ENCODE measurements around the gene KLHL14.

The KLHL14 gene

DNA sequence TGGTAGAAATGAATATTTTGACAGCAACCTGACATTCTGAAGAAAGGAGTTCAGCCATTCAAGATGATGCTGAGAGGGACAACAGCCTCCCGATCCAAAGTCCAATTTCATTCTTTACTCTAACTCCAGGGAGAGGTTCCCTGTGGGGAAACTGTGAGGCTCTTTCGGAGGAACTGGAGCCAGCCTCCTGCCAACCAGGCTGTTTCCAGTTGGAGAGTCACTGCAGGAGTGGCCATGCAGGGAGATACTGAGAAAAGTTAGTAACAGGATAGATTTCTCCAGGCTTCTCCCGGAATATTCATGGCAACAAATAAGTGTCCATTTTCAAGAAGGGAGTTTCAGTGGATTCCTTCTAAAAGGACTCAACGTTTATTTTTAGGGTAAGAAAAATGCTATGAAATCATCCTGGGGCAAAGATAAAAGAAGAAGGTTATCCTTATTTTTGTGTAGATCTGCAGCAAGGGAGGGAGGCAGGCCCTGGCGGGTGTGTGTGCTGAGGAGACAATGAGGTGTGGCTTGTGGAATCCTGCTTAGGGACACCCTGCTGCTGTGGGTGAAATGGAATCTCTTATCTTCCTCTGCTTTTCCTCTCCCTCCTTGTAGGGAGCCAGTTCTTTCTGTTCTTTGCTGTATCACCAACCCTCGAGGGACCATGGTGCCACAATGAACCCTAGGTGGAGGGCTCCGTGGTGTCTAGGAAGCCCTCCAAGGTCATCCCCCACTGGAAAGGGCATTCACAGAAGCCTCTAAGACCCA lies 18.1 kb downstream of the KLHL14 start:
- no peaks in the 10 kb centered on the region for H3K79me2 ChIP-seq (ENCODE audit: insufficient read depth, low read length)

DNA sequence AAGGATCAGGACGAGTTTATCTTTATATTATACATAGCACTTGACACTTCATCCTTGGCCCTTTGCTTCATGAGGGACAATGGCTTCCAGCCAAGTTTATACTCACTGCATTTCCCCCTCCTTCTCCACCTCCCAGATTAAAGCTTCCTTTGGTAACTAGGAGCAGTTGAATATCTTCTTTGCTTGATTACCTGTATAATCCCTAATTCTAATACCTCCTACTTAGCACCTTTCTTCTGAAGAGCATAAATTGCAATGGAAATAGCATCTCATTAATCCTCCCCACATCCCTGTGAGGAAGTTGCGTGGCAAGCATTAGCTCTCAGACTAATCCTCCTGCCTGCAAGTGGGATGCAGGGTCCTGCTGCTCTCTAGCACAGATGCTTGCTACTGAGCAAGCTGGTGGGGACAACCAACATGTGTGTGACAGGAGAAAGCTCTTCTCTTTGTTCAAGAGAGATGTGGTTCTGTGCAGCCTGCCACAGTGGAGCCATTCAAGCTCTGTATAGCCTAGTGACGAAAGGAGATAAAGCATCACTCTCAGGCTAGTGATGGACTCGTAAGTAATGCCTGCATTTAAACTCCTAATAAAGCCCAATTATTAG lies 19.1 kb downstream of the KLHL14 start:
- Histone ChIP-seq H3K9me2 (replicated peaks; ENCODE audit: insufficient read depth, low read length) (no peaks in the 10 kb centered on the region), H3K27me3 (ENCODE audit: low read length) (no peaks in the 10 kb centered on the region), H3K9ac (ENCODE audit: low read length) (no peak overlapping the region), H3K27ac (ENCODE audit: low read depth, low read length) (no peak overlapping the region), H3K36me3 (ENCODE audit: low read length) (no peaks in the 10 kb centered on the region), H3K4me2 (ENCODE audit: low read depth, low read length, poor library complexity, severe bottlenecking) (no peak overlapping the region), H3K79me2 (ENCODE audit: insufficient read depth, low read length) (no peaks in the 10 kb centered on the region), H3K9me3 (ENCODE audit: insufficient read depth, low read length) (no peaks in the 10 kb centered on the region), H3K4me3 (ENCODE audit: insufficient read depth, low read length, poor library complexity, severe bottlenecking) (no peak overlapping the region), H2AFZ (ENCODE audit: low read depth, low read length, severe bottlenecking) (no peak overlapping the region), H3F3A (ENCODE audit: insufficient read depth) (peaks cover 4% of the 10 kb centered on the region; the same call in 1 of the 2 replicates), H4K20me1 (ENCODE audit: low read depth, low read length) (no peaks in the 10 kb centered on the region)
- TF ChIP-seq, protein P1, sequence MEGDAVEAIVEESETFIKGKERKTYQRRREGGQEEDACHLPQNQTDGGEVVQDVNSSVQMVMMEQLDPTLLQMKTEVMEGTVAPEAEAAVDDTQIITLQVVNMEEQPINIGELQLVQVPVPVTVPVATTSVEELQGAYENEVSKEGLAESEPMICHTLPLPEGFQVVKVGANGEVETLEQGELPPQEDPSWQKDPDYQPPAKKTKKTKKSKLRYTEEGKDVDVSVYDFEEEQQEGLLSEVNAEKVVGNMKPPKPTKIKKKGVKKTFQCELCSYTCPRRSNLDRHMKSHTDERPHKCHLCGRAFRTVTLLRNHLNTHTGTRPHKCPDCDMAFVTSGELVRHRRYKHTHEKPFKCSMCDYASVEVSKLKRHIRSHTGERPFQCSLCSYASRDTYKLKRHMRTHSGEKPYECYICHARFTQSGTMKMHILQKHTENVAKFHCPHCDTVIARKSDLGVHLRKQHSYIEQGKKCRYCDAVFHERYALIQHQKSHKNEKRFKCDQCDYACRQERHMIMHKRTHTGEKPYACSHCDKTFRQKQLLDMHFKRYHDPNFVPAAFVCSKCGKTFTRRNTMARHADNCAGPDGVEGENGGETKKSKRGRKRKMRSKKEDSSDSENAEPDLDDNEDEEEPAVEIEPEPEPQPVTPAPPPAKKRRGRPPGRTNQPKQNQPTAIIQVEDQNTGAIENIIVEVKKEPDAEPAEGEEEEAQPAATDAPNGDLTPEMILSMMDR (IDR thresholded peaks at IDR 0.05; ENCODE audit: insufficient read depth, low read length, poor library complexity, severe bottlenecking), result no peak
- no peak for TF ChIP-seq EZH2phosphoT487 (conservative IDR thresholded peaks at IDR 0.05; ENCODE audit: low read length)

More for the DNA sequence above, 18.1 kb downstream of the KLHL14 start:
- Histone ChIP-seq H3K9me2 (replicated peaks; ENCODE audit: insufficient read depth, low read length) (no peaks in the 10 kb centered on the region), H2AFZ (ENCODE audit: low read depth, low read length, severe bottlenecking) (no peak overlapping the region), H3K4me2 (ENCODE audit: low read depth, low read length, poor library complexity, severe bottlenecking) (no peak overlapping the region), H3K9me3 (ENCODE audit: insufficient read depth, low read length) (no peaks in the 10 kb centered on the region), H3K27me3 (ENCODE audit: low read length) (no peaks in the 10 kb centered on the region), H3K27ac (ENCODE audit: low read depth, low read length) (no peak overlapping the region), H3K36me3 (ENCODE audit: low read length) (no peaks in the 10 kb centered on the region), H3K9ac (ENCODE audit: low read length) (no peak overlapping the region), H3F3A (ENCODE audit: insufficient read depth) (peaks cover 13% of the 10 kb centered on the region), H4K20me1 (ENCODE audit: low read depth, low read length) (no peaks in the 10 kb centered on the region), H3K4me3 (ENCODE audit: insufficient read depth, low read length, poor library complexity, severe bottlenecking) (no peak overlapping the region)
- TF ChIP-seq, protein P1 (IDR thresholded peaks at IDR 0.05; ENCODE audit: insufficient read depth, low read length, poor library complexity, severe bottlenecking), result no peak

DNA sequence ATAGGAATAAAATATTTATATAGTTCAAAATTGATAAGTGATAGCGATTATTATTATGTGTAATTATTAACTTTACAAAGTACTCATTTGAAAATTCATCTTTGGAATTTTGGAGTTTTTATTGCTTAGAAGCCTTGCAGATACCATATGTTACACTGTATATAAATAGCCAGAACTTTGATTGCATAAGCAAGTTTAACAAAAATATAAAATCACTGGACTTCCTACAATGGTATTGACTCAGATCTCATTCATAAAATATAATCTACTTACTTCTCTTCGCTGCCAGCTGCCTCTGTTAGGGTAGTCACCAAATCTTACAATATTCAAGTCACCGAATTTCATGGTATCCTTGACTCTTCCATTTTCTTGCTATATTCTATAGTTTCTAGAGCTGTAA lies 22.5 kb downstream of the KLHL14 start:
- no peak for TF ChIP-seq EZH2phosphoT487 (conservative IDR thresholded peaks at IDR 0.05; ENCODE audit: low read length)
- TF ChIP-seq, protein P1 (IDR thresholded peaks at IDR 0.05; ENCODE audit: insufficient read depth, low read length, poor library complexity, severe bottlenecking), result no peak

More for the DNA sequence above, 22.5 kb downstream of the KLHL14 start:
- Histone ChIP-seq H3K36me3 (ENCODE audit: low read length) (no peaks in the 10 kb centered on the region), H3F3A (ENCODE audit: insufficient read depth) (no peaks in the 10 kb centered on the region), H4K20me1 (ENCODE audit: low read depth, low read length) (no peaks in the 10 kb centered on the region), H2AFZ (ENCODE audit: low read depth, low read length, severe bottlenecking) (no peak overlapping the region), H3K9me2 (replicated peaks; ENCODE audit: insufficient read depth, low read length) (no peaks in the 10 kb centered on the region), H3K4me3 (ENCODE audit: insufficient read depth, low read length, poor library complexity, severe bottlenecking) (no peak overlapping the region), H3K27me3 (ENCODE audit: low read length) (no peaks in the 10 kb centered on the region), H3K9ac (ENCODE audit: low read length) (no peak overlapping the region), H3K9me3 (ENCODE audit: insufficient read depth, low read length) (no peaks in the 10 kb centered on the region), H3K79me2 (ENCODE audit: insufficient read depth, low read length) (no peaks in the 10 kb centered on the region), H3K27ac (ENCODE audit: low read depth, low read length) (no peak overlapping the region), H3K4me2 (ENCODE audit: low read depth, low read length, poor library complexity, severe bottlenecking) (no peak overlapping the region)
